Pancreas (tissue), 10 donors: ENCODE measurements around the gene CCDC180. TPM values are rescaled to one million over a fixed set of nuclear protein-coding genes. Genes with fewer than 3 reads are reported as not detected.
A peak's percentile ranks its signal among the peaks of the same experiment; 100 is the strongest.

Experiments used
- ATAC-seq, 4 donors: fragments of 200-7000 bp; cut with Tn5 transposase; one replicate each; pipeline versions ENCODE4 v1.8.0 to v1.9.1; 2020; ENCODE audit warnings: mild to moderate bottlenecking in 4 of 4, moderate library complexity in 4 of 4
- DNase-seq, 6 donors: peaks; one replicate each; pipeline ENCODE4 v3.0.0-alpha.2; 2020
- FAIRE-seq: peaks from 2 replicates; lab custom pipeline; 2012; peaks lifted over from hg19 to GRCh38; lab: Jason Lieb, UNC
- H3K27ac ChIP-seq, 4 donors: fragments of 200-600 bp; sonication (generic); 1 replicate in 3 of 4; 2 replicates in 1 of 4; pipeline versions ENCODE4 v1.5.0 to v1.8.0; 2020
- H3K27me3 ChIP-seq, 4 donors: fragments of 200-600 bp; one replicate each; pipeline ENCODE4 v1.8.0; 2021
- H3K36me3 ChIP-seq, 3 donors: fragments of 200-600 bp; sonication (generic) in 1 of 3; one replicate each; pipeline versions ENCODE4 v1.5.0 to v1.8.0; 2020 to 2021
- H3K4me1 ChIP-seq, 3 donors: fragments of 200-600 bp; one replicate each; pipeline ENCODE4 v1.8.0; 2021
- H3K4me3 ChIP-seq, 4 donors: fragments of 200-600 bp; sonication (generic) in 2 of 4; one replicate each; pipeline versions ENCODE4 v1.5.0 to v1.8.0; 2020 to 2021
- H3K9me3 ChIP-seq, 4 donors: fragments of 200-600 bp; one replicate each; pipeline ENCODE4 v1.8.0; 2021
- CTCF ChIP-seq, 4 donors: fragments of 200-600 bp; sonication (generic) in 3 of 4; IDR thresholded peaks; one replicate each; pipeline versions ENCODE4 v1.5.0 to v1.8.0; 2021; ENCODE audit warnings: antibody characterized with exemption in 4 of 4
- WGBS, 2 donors: extraction: QIAGEN DNeasy Blood & Tissue Kit; methylation state at CpG; one replicate each; pipeline ENCODE4 v1.1.7; 2013; 5-methylcytosine and 5-hydroxymethylcytosine counted together
- intact Hi-C, 3 donors: fragments of 100-400 bp; cut with DNase I; formaldehyde crosslinking; loops; one replicate each; pipeline versions ENCODE4 v1.11.1 to v1.14.2; 2022
- polyA plus RNA-seq, 2 donors: library from polyadenylated mRNA; stranded (reverse); fragments of 200-250 nt; gene quantifications; one replicate each; pipeline ENCODE4 v1.2.3, GENCODE V29; 2013
- total RNA-seq, 6 donors: library from RNA; stranded (reverse); fragmentation: NEBNext Ultra II Directional in 4 of 6; extraction: Animal tissue kit (Norgen Biotek cat#: 25700) in 4 of 6; gene quantifications; one replicate each; pipeline versions ENCODE4 v1.2.1 to v1.2.4, GENCODE V29; 2021 to 2023
- donor health status: healthy with polysubstance abuse.
- donor health status: DM: no; HTN: no; CAD: no; lungs with moderate emphysema.
- donor health status: DM: no; HTN: no; CAD: no.
- donor health status: control.
- donor health status: control.
- donor health status: Bipolar disorder and iron deficiency.
- donor health status: DM: yes; HTN: yes; CAD: no.
- donor health status: DM: no; HTN: no; CAD: no.
- donor health status: DM: no; HTN: no; CAD: no.
- donor health status: DM: yes; HTN: yes; CAD: no.

The CCDC180 gene
- total and polyA plus RNA-seq, 8 donors, result 2.0 to 7.2 (median 3.7) TPM

- TF ChIP-seq CTCF (IDR thresholded peaks at IDR 0.05), result no peak
- DNase-seq, result no peak
Measured at GRCh38 chr9:97301974-97302373, 5.5 kb upstream of the CCDC180 start.

GRCh38 chr9:97304586-97304985, 2.9 kb upstream of the CCDC180 start:
- Histone ChIP-seq H3K36me3 (no peaks in the 10 kb centered on the region), H3K4me3 (no peak overlapping the region), H3K9me3 (no peaks in the 10 kb centered on the region), H3K27ac (no peak overlapping the region), H3K4me1 (peaks cover 0 to 2% (median 0%) of the 10 kb centered on the region in 3 donors), H3K27me3 (no peaks in the 10 kb centered on the region)
- TF ChIP-seq CTCF (IDR thresholded peaks at IDR 0.05), result no peak
- FAIRE-seq (no peak), ATAC-seq (no peak), DNase-seq (no peak)
- WGBS, 2 donors, result 96 to 98% methylated on average over 2 of the region's 2 CpGs
- intact Hi-C loops, result no loop called here

More at GRCh38 chr9:97301974-97302373, 5.5 kb upstream of the CCDC180 start:
- intact Hi-C loops, result no loop called here
- WGBS, 2 donors, result 97 to 99% methylated on average over 3 of the region's 3 CpGs
- H3K4me1 ChIP-seq, result peaks cover 0 to 2% (median 0%) of the 10 kb centered on the region in 3 donors
- H3K4me3 ChIP-seq, result no peak overlapping the region
- H3K27me3 ChIP-seq, result no peaks in the 10 kb centered on the region
- no peak for FAIRE-seq
- H3K9me3 ChIP-seq, result no peaks in the 10 kb centered on the region
- H3K36me3 ChIP-seq, result no peaks in the 10 kb centered on the region
- no peak overlapping the region for H3K27ac ChIP-seq
- no peak for ATAC-seq

GRCh38 chr9:97305501-97306298, 1.8 kb upstream of the CCDC180 start:
- intact Hi-C loops, result no loop called here
- no peak for DNase-seq
- H3K9me3 ChIP-seq, result no peaks in the 10 kb centered on the region
- no peak for TF ChIP-seq CTCF (IDR thresholded peaks at IDR 0.05)
- peaks cover 0 to 2% (median 0%) of the 10 kb centered on the region in 3 donors for H3K4me1 ChIP-seq
- 58 to 59% methylated on average over 7 of the region's 7 CpGs for WGBS, 2 donors
- H3K27me3 ChIP-seq, result no peaks in the 10 kb centered on the region
- FAIRE-seq, result no peak
- H3K4me3 ChIP-seq, result no peak overlapping the region
- no peak overlapping the region for H3K27ac ChIP-seq
- H3K36me3 ChIP-seq, result no peaks in the 10 kb centered on the region
- ATAC-seq, result no peak

- peak overlapping the region in 1 of 4 donors; percentile 8 for H3K4me3 ChIP-seq
- peak; percentile 87 to 99 (median 98) for ATAC-seq
- intact Hi-C loops, result no loop called here
- no peaks in the 10 kb centered on the region for H3K27me3 ChIP-seq
- no peak for TF ChIP-seq CTCF (IDR thresholded peaks at IDR 0.05)
- peaks cover 0 to 2% (median 0%) of the 10 kb centered on the region in 3 donors for H3K4me1 ChIP-seq
- H3K27ac ChIP-seq, result no peak overlapping the region
- no peak for FAIRE-seq
- no peaks in the 10 kb centered on the region for H3K9me3 ChIP-seq
- WGBS, 2 donors, result 5 to 16% methylated on average over 18 to 19 of the region's 19 CpGs
- peak; percentile 71 to 92 (median 86) for DNase-seq
- no peaks in the 10 kb centered on the region for H3K36me3 ChIP-seq
Measured at GRCh38 chr9:97307091-97307490, 368 bp upstream of the CCDC180 start.

GRCh38 chr9:97309260-97309659, 1.8 kb downstream of the CCDC180 start:
- 83% methylated on average over 5 of the region's 5 CpGs for WGBS, 2 donors
- H3K4me3 ChIP-seq, result no peak overlapping the region
- peaks cover 0 to 6% (median 0%) of the 10 kb centered on the region in 3 donors for H3K36me3 ChIP-seq
- DNase-seq (no peak), ATAC-seq (no peak), FAIRE-seq (no peak)
- H3K27ac ChIP-seq, result no peak overlapping the region
- no peak for TF ChIP-seq CTCF (IDR thresholded peaks at IDR 0.05)
- H3K9me3 ChIP-seq, result no peaks in the 10 kb centered on the region
- peaks cover 0 to 2% (median 0%) of the 10 kb centered on the region in 3 donors for H3K4me1 ChIP-seq
- H3K27me3 ChIP-seq, result no peaks in the 10 kb centered on the region
- intact Hi-C loops, result no loop called here
